ENCODE measurements around the gene CEP95.

Gene CEP95, protein sequence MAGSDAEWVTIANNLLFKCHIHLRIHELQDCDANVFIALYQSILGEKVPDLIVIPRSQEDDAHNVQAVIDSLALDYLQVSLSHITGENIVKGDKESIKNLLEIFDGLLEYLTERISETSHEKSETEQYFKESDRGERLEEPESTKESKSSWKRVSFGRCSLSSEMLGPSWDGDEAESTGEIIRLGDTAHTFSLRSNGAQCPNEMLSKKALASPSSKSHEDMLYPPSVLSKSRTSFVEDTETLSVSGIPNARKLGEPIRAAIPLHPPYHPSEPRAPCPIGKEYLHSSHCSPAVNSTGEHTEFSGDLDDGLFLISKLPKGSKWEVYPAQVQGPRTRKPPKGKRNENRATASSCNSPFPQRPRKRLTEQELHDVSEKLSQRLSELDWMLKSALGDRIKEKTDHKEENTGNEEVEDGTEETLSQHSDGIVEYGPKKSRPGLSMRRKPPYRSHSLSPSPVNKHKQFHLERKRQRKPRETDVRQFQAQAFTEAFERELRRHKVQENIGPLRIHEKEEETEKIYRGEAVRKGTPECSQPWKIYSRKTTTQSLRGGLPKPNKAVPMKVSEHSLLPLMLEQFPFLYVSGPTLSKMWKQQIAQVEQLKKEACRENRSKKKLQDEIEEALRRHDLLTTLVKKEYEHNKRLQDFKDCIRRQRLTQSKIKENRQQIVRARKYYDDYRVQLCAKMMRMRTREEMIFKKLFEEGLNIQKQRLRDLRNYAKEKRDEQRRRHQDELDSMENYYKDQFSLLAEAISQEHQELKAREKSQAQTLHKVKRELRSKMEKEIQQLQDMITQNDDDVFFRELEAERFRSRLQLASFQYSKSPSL

DNA sequence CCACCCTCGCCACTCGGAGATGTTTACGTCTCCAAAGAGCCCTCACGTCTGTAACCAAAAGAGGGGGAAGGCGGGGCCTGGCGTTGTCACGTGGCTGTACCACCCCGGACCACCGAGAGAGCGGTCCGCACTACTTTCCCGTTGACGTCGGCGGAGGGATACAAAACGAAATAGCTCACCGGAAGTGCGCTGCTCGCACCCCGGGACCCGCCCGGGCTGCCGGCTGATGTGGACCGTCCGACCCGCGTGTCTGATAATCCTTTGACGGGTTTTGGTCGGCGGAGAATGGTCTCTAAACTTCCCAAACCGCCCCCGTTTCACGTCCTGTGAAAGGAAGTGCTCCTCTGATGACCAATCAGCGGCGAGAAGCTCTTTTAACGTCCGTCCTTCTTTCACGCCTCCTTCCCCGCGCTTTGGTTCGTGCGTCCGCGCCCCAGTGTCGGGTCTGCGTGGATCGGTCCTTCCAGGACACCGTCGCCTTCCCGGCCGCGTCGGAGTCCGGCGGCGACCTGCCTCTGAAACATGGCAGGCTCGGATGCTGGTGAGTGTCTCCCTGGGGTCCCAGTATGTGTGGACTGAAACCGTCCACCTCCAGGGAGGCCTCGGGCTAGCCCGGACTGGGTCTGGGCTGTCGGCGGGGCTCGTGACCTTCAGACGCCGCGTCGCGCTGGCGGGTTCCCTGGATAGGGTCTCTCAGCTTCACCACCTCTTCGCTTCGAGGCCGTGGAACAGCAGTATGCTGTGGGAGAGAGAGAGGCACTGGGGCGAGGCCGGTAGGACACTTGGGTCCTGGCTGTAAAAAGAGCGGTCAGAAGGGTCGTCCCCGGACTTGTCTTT, at the start of gene CEP95:
TSS of gene CEP95 (plus strand) at position 402 of the 837 bp plus-strand sequence. CDS start at position 523, 121 bp downstream.
- Histone ChIP-seq H4K20me1 (ENCODE audit: insufficient read depth, low read length) (peaks cover 26% of the 10 kb centered on the region), H3K27ac (ENCODE audit: low read length) (peak within 1 kb of the TSS; percentile 80), H3K9ac (ENCODE audit: low read length) (peak within 1 kb of the TSS; percentile 99), H3K79me2 (ENCODE audit: low read length) (peaks cover 76% of the 10 kb centered on the region), H3K4me3 (ENCODE audit: low read length) (peak within 1 kb of the TSS; percentile 92), H3K4me2 (ENCODE audit: low read length) (peak within 1 kb of the TSS; percentile 92), H3K9me3 (ENCODE audit: insufficient read depth, low read length) (no peaks in the 10 kb centered on the region), H3K36me3 (replicated peaks; ENCODE audit: low read depth, low read length) (peaks cover 47% of the 10 kb centered on the region), H3K4me1 (ENCODE audit: low read length) (peaks cover 18% of the 10 kb centered on the region), H2AFZ (ENCODE audit: low read depth, low read length) (peak within 1 kb of the TSS; percentile 17), H3K27me3 (ENCODE audit: low read depth, low read length) (no peaks in the 10 kb centered on the region)
- TF ChIP-seq CTCF (IDR thresholded peaks at IDR 0.05; ENCODE audit: low read depth, low read length) (no peak), EZH2phosphoT487 (IDR thresholded peaks at IDR 0.05; ENCODE audit: low read depth) (no peak)

- Histone ChIP-seq H3K36me3 (replicated peaks; ENCODE audit: low read depth, low read length) (no peaks in the 10 kb centered on the region), H3K9ac (ENCODE audit: low read length) (no peak overlapping the region), H3K27me3 (ENCODE audit: low read depth, low read length) (no peaks in the 10 kb centered on the region), H4K20me1 (ENCODE audit: insufficient read depth, low read length) (no peaks in the 10 kb centered on the region), H3K9me3 (ENCODE audit: insufficient read depth, low read length) (no peaks in the 10 kb centered on the region), H3K27ac (ENCODE audit: low read length) (no peak overlapping the region), H2AFZ (ENCODE audit: low read depth, low read length) (no peak overlapping the region), H3K79me2 (ENCODE audit: low read length) (no peaks in the 10 kb centered on the region), H3K4me3 (ENCODE audit: low read length) (no peak overlapping the region), H3K4me2 (ENCODE audit: low read length) (no peak overlapping the region), H3K4me1 (ENCODE audit: low read length) (peaks cover 17% of the 10 kb centered on the region)
- TF ChIP-seq EZH2phosphoT487 (IDR thresholded peaks at IDR 0.05; ENCODE audit: low read depth): no peak
- no peak for TF ChIP-seq CTCF (IDR thresholded peaks at IDR 0.05; ENCODE audit: low read depth, low read length)
These were observed 49.6 kb upstream of the CEP95 start for GRCh38 chr17:64457156-64457555.

- TF ChIP-seq CTCF (IDR thresholded peaks at IDR 0.05; ENCODE audit: low read depth, low read length) (no peak), EZH2phosphoT487 (IDR thresholded peaks at IDR 0.05; ENCODE audit: low read depth) (no peak)
- no peaks in the 10 kb centered on the region for H3K79me2 ChIP-seq (ENCODE audit: low read length)
- H3K9ac ChIP-seq (ENCODE audit: low read length): no peak overlapping the region
- no peak overlapping the region for H3K27ac ChIP-seq (ENCODE audit: low read length)
- no peaks in the 10 kb centered on the region for H3K27me3 ChIP-seq (ENCODE audit: low read depth, low read length)
- H3K9me3 ChIP-seq (ENCODE audit: insufficient read depth, low read length): no peaks in the 10 kb centered on the region
- no peaks in the 10 kb centered on the region for H3K36me3 ChIP-seq (replicated peaks; ENCODE audit: low read depth, low read length)
- H4K20me1 ChIP-seq (ENCODE audit: insufficient read depth, low read length): no peaks in the 10 kb centered on the region
- no peak overlapping the region for H3K4me3 ChIP-seq (ENCODE audit: low read length)
- peaks cover 17% of the 10 kb centered on the region for H3K4me1 ChIP-seq (ENCODE audit: low read length)
- no peak overlapping the region for H3K4me2 ChIP-seq (ENCODE audit: low read length)
- no peak overlapping the region for H2AFZ ChIP-seq (ENCODE audit: low read depth, low read length)
These were observed 48.0 kb upstream of the CEP95 start for GRCh38 chr17:64458756-64459155.
